ENCODE data around the gene ETNK1. TPM values are rescaled to one million over a fixed set of nuclear protein-coding genes. Genes with fewer than 3 reads are reported as not detected.
"Not testable (repeated sequence)": the region's sequence is repeated elsewhere in the genome, so short reads cannot be mapped to it uniquely, and the experiment has no call there.

Gene ETNK1
- total and polyA plus RNA-seq, 5 donors from 2014 or later = 20.9 to 64.4 (median 22.0) TPM

- no peak overlapping the region for H3K4me3 ChIP-seq (ENCODE audit: low read depth, low read length)
- H3K27ac ChIP-seq (ENCODE audit: insufficient read depth, low read length, poor library complexity, severe bottlenecking) = no peak overlapping the region
- Mint-ChIP-seq H3K36me3 (peaks cover 5% of the 10 kb centered on the region), H3K27me3 (no peaks in the 10 kb centered on the region), H3K9me3 (peaks cover 0 to 1% (median 0%) of the 10 kb centered on the region in 7 donors), H3K4me1 (peaks cover 18 to 29% (median 21%) of the 10 kb centered on the region in 4 donors), H3K4me3 (no peak overlapping the region), H3K27ac (no peak overlapping the region)
- H3K9me3 ChIP-seq (ENCODE audit: control insufficient read depth in 2 of 2, low read length in 2 of 2) = no peaks in the 10 kb centered on the region
- no peak for ATAC-seq (ENCODE audit: low read depth in 2 of 2)
- H3K36me3 ChIP-seq (ENCODE audit: control insufficient read depth, insufficient read depth, low read length) = peaks cover 6% of the 10 kb centered on the region
- DNase-seq = no peak
- H3K4me1 ChIP-seq (ENCODE audit: control insufficient read depth, insufficient read depth, low read length, poor library complexity, severe bottlenecking) = no peaks in the 10 kb centered on the region
- no peaks in the 10 kb centered on the region for H3K27me3 ChIP-seq (ENCODE audit: control insufficient read depth, insufficient read depth, low read length)
Measured at GRCh38 chr12:22689876-22690275, 64.9 kb downstream of the ETNK1 start.

- Mint-ChIP-seq H3K9me3 (peaks cover 0 to 7% (median 0%) of the 10 kb centered on the region in 7 donors), H3K27me3 (no peaks in the 10 kb centered on the region), H3K4me3 (no peak overlapping the region), H3K27ac (peak overlapping the region in 1 of 3 donors; percentile 24), H3K4me1 (peaks cover 15 to 23% (median 20%) of the 10 kb centered on the region in 4 donors), H3K36me3 (no peaks in the 10 kb centered on the region)
- Histone ChIP-seq H3K4me1 (ENCODE audit: control insufficient read depth, insufficient read depth, low read length, poor library complexity, severe bottlenecking) (no peaks in the 10 kb centered on the region), H3K27me3 (ENCODE audit: control insufficient read depth, insufficient read depth, low read length) (no peaks in the 10 kb centered on the region), H3K27ac (ENCODE audit: insufficient read depth, low read length, poor library complexity, severe bottlenecking) (no peak overlapping the region), H3K36me3 (ENCODE audit: control insufficient read depth, insufficient read depth, low read length) (peaks cover 2% of the 10 kb centered on the region), H3K9me3 (ENCODE audit: control insufficient read depth in 2 of 2, low read length in 2 of 2) (no peaks in the 10 kb centered on the region), H3K4me3 (ENCODE audit: low read depth, low read length) (no peak overlapping the region)
- no peak for ATAC-seq (ENCODE audit: low read depth in 2 of 2)
- DNase-seq = no peak
Measured at GRCh38 chr12:22691319-22691718, 66.3 kb downstream of the ETNK1 start.

GRCh38 chr12:22692467-22692866 lies 67.5 kb downstream of the ETNK1 start:
- not testable (repeated sequence) for H3K4me1 ChIP-seq (ENCODE audit: control insufficient read depth, insufficient read depth, low read length, poor library complexity, severe bottlenecking); H3K9me3 ChIP-seq (ENCODE audit: control insufficient read depth in 2 of 2, low read length in 2 of 2); H3K27ac Mint-ChIP-seq; H3K27ac ChIP-seq (ENCODE audit: insufficient read depth, low read length, poor library complexity, severe bottlenecking); H3K4me3 ChIP-seq (ENCODE audit: low read depth, low read length); H3K27me3 ChIP-seq (ENCODE audit: control insufficient read depth, insufficient read depth, low read length); H3K4me3 Mint-ChIP-seq; H3K36me3 Mint-ChIP-seq; ATAC-seq (ENCODE audit: low read depth in 2 of 2); H3K9me3 Mint-ChIP-seq; H3K36me3 ChIP-seq (ENCODE audit: control insufficient read depth, insufficient read depth, low read length); H3K27me3 Mint-ChIP-seq
- H3K4me1 Mint-ChIP-seq = peaks cover 7 to 15% (median 14%) of the 10 kb centered on the region in 4 donors
- peak in 1 of 3 donors; percentile 21 for DNase-seq

- DNase-seq = no peak
- Mint-ChIP-seq H3K36me3 (no peaks in the 10 kb centered on the region), H3K27ac (no peak overlapping the region), H3K4me1 (peaks cover 5 to 12% (median 10%) of the 10 kb centered on the region in 4 donors), H3K9me3 (peaks cover 0 to 10% (median 0%) of the 10 kb centered on the region in 7 donors), H3K4me3 (no peak overlapping the region), H3K27me3 (no peaks in the 10 kb centered on the region)
- ATAC-seq (ENCODE audit: low read depth in 2 of 2) = no peak
- H3K9me3 ChIP-seq (ENCODE audit: control insufficient read depth in 2 of 2, low read length in 2 of 2) = no peaks in the 10 kb centered on the region
- no peaks in the 10 kb centered on the region for H3K27me3 ChIP-seq (ENCODE audit: control insufficient read depth, insufficient read depth, low read length)
- H3K4me1 ChIP-seq (ENCODE audit: control insufficient read depth, insufficient read depth, low read length, poor library complexity, severe bottlenecking) = no peaks in the 10 kb centered on the region
- H3K4me3 ChIP-seq (ENCODE audit: low read depth, low read length) = no peak overlapping the region
- no peaks in the 10 kb centered on the region for H3K36me3 ChIP-seq (ENCODE audit: control insufficient read depth, insufficient read depth, low read length)
- H3K27ac ChIP-seq (ENCODE audit: insufficient read depth, low read length, poor library complexity, severe bottlenecking) = no peak overlapping the region
Measured at GRCh38 chr12:22692964-22693555, 68.1 kb downstream of the ETNK1 start.

GRCh38 chr12:22698576-22698975 lies 73.6 kb downstream of the ETNK1 start:
- Mint-ChIP-seq H3K4me3 (no peak overlapping the region), H3K36me3 (no peaks in the 10 kb centered on the region), H3K4me1 (peaks cover 0 to 4% (median 0%) of the 10 kb centered on the region in 4 donors), H3K27me3 (peaks cover 4% of the 10 kb centered on the region), H3K27ac (no peak overlapping the region), H3K9me3 (peaks cover 0 to 10% (median 0%) of the 10 kb centered on the region in 7 donors)
- DNase-seq = no peak
- Histone ChIP-seq H3K27ac (ENCODE audit: insufficient read depth, low read length, poor library complexity, severe bottlenecking) (no peak overlapping the region), H3K4me1 (ENCODE audit: control insufficient read depth, insufficient read depth, low read length, poor library complexity, severe bottlenecking) (no peaks in the 10 kb centered on the region), H3K36me3 (ENCODE audit: control insufficient read depth, insufficient read depth, low read length) (no peaks in the 10 kb centered on the region), H3K9me3 (ENCODE audit: control insufficient read depth in 2 of 2, low read length in 2 of 2) (no peaks in the 10 kb centered on the region), H3K4me3 (ENCODE audit: low read depth, low read length) (no peak overlapping the region), H3K27me3 (ENCODE audit: control insufficient read depth, insufficient read depth, low read length) (no peaks in the 10 kb centered on the region)
- no peak for ATAC-seq (ENCODE audit: low read depth in 2 of 2)

- H3K9me3 ChIP-seq (ENCODE audit: control insufficient read depth in 2 of 2, low read length in 2 of 2); H3K36me3 ChIP-seq (ENCODE audit: control insufficient read depth, insufficient read depth, low read length); DNase-seq; H3K9me3 Mint-ChIP-seq; H3K4me1 ChIP-seq (ENCODE audit: control insufficient read depth, insufficient read depth, low read length, poor library complexity, severe bottlenecking); H3K4me1 Mint-ChIP-seq; H3K27me3 Mint-ChIP-seq; ATAC-seq (ENCODE audit: low read depth in 2 of 2); H3K36me3 Mint-ChIP-seq; H3K27me3 ChIP-seq (ENCODE audit: control insufficient read depth, insufficient read depth, low read length); H3K27ac Mint-ChIP-seq; H3K27ac ChIP-seq (ENCODE audit: insufficient read depth, low read length, poor library complexity, severe bottlenecking); H3K4me3 ChIP-seq (ENCODE audit: low read depth, low read length); H3K4me3 Mint-ChIP-seq: not testable (repeated sequence)
Measured at GRCh38 chr12:22699705-22700104, 74.7 kb downstream of the ETNK1 start.

- H3K4me3 Mint-ChIP-seq = no peak overlapping the region
- H3K27ac ChIP-seq (ENCODE audit: insufficient read depth, low read length, poor library complexity, severe bottlenecking) = no peak overlapping the region
- H3K9me3 ChIP-seq (ENCODE audit: control insufficient read depth in 2 of 2, low read length in 2 of 2) = no peaks in the 10 kb centered on the region
- H3K9me3 Mint-ChIP-seq = peaks cover 0 to 8% (median 0%) of the 10 kb centered on the region in 7 donors
- ATAC-seq (ENCODE audit: low read depth in 2 of 2) = no peak
- H3K36me3 Mint-ChIP-seq = no peaks in the 10 kb centered on the region
- H3K36me3 ChIP-seq (ENCODE audit: control insufficient read depth, insufficient read depth, low read length) = no peaks in the 10 kb centered on the region
- DNase-seq = no peak
- H3K27ac Mint-ChIP-seq = no peak overlapping the region
- H3K27me3 ChIP-seq (ENCODE audit: control insufficient read depth, insufficient read depth, low read length) = no peaks in the 10 kb centered on the region
- H3K27me3 Mint-ChIP-seq = peaks cover 4% of the 10 kb centered on the region
- peaks cover 0 to 4% (median 0%) of the 10 kb centered on the region in 4 donors for H3K4me1 Mint-ChIP-seq
- no peaks in the 10 kb centered on the region for H3K4me1 ChIP-seq (ENCODE audit: control insufficient read depth, insufficient read depth, low read length, poor library complexity, severe bottlenecking)
- H3K4me3 ChIP-seq (ENCODE audit: low read depth, low read length) = no peak overlapping the region
Measured at GRCh38 chr12:22700106-22700505, 75.1 kb downstream of the ETNK1 start.

- H3K27me3 Mint-ChIP-seq; H3K9me3 ChIP-seq (ENCODE audit: control insufficient read depth in 2 of 2, low read length in 2 of 2); H3K4me1 ChIP-seq (ENCODE audit: control insufficient read depth, insufficient read depth, low read length, poor library complexity, severe bottlenecking); H3K36me3 Mint-ChIP-seq; H3K4me3 Mint-ChIP-seq; H3K27ac Mint-ChIP-seq; DNase-seq; H3K27me3 ChIP-seq (ENCODE audit: control insufficient read depth, insufficient read depth, low read length); ATAC-seq (ENCODE audit: low read depth in 2 of 2); H3K36me3 ChIP-seq (ENCODE audit: control insufficient read depth, insufficient read depth, low read length); H3K4me3 ChIP-seq (ENCODE audit: low read depth, low read length); H3K4me1 Mint-ChIP-seq; H3K9me3 Mint-ChIP-seq; H3K27ac ChIP-seq (ENCODE audit: insufficient read depth, low read length, poor library complexity, severe bottlenecking): not testable (repeated sequence)
Measured at GRCh38 chr12:22701216-22701809, 76.3 kb downstream of the ETNK1 start.
